Activated CD4-positive, alpha-beta memory T cell treated with anti-CD3 and anti-CD28 coated beads for 36 hours (primary cell): ENCODE measurements around the gene DNASE2. TPM values are rescaled to one million over a fixed set of nuclear protein-coding genes. Genes with fewer than 3 reads are reported as not detected.

Source experiments
- CTCF ChIA-PET: fragments of 350-600 bp; sonication (Branson Sonifier 250); formaldehyde crosslinking; loops from one replicate; lab custom pipeline; 2021; ENCODE audit warnings: antibody characterized with exemption, inconsistent platforms; lab: Charles Lee
- POLR2A ChIA-PET: fragments of 350-600 bp; sonication (Branson Sonifier 250); formaldehyde crosslinking; loops from one replicate; lab custom pipeline; 2021; ENCODE audit warnings: antibody characterized with exemption; lab: Charles Lee
- DNase-seq: peaks from one replicate; pipeline ENCODE4 v3.0.0-alpha.2; 2020
- H3K27ac Mint-ChIP-seq: one replicate; pipeline ENCODE4 v1.8.0; 2021; ENCODE audit warnings: mixed read lengths
- H3K27me3 Mint-ChIP-seq: one replicate; pipeline ENCODE4 v1.8.0; 2021; ENCODE audit warnings: mixed read lengths
- H3K36me3 Mint-ChIP-seq: one replicate; pipeline ENCODE4 v1.8.0; 2021; ENCODE audit warnings: mixed read lengths
- H3K4me1 Mint-ChIP-seq: one replicate; pipeline ENCODE4 v1.8.0; 2021; ENCODE audit warnings: low read depth, mixed read lengths
- H3K4me3 Mint-ChIP-seq: one replicate; pipeline ENCODE4 v1.8.0; 2021; ENCODE audit warnings: mild to moderate bottlenecking, mixed read lengths
- H3K9me3 Mint-ChIP-seq: one replicate; pipeline ENCODE4 v1.8.0; 2021; ENCODE audit warnings: mixed read lengths
- intact Hi-C: fragments of 100-400 bp; cut with micrococcal nuclease; formaldehyde crosslinking; loops from one replicate; pipeline ENCODE4 v1.15.1; 2023
- total RNA-seq, 2 experiments: library from RNA; stranded (reverse); gene quantifications; one replicate each; pipeline ENCODE4 v1.2.3, GENCODE V29; 2021

Gene DNASE2
- total RNA-seq, 2 experiments from 2014 or later = 27.0 to 27.5 TPM

GRCh38 chr19:12838886-12839756 is 42.1 kb downstream of the DNASE2 start:
- H3K27me3 Mint-ChIP-seq = peaks cover 70% of the 10 kb centered on the region
- H3K27ac Mint-ChIP-seq = no peak overlapping the region
- peak; percentile 44 for DNase-seq
- H3K4me3 Mint-ChIP-seq = no peak overlapping the region
- no peaks in the 10 kb centered on the region for H3K9me3 Mint-ChIP-seq
- CTCF ChIA-PET = interaction anchor here (0.7 to 1.6 kb wide), 5 partner anchors 9 to 97 kb away, joined by 3 to 6 read pairs (median 4); no protein-coding TSS in a partner anchor
- intact Hi-C loops = loop anchor here (5.0 kb wide), 2 partner anchors 37 to 62 kb away; partner anchors contain the start of genes HOOK2, PRDX2 and THSD8
- H3K4me1 Mint-ChIP-seq = peaks cover 38% of the 10 kb centered on the region
- POLR2A ChIA-PET = no interaction called here
- no peaks in the 10 kb centered on the region for H3K36me3 Mint-ChIP-seq

- POLR2A ChIA-PET = no interaction called here
- H3K27me3 Mint-ChIP-seq = peaks cover 69% of the 10 kb centered on the region
- DNase-seq = peak; percentile 68
- CTCF ChIA-PET = interaction anchor here (0.9 to 2.2 kb wide), 6 partner anchors 9 to 96 kb away, joined by 4 to 17 read pairs (median 4); no protein-coding TSS in a partner anchor
- no peaks in the 10 kb centered on the region for H3K9me3 Mint-ChIP-seq
- H3K36me3 Mint-ChIP-seq = no peaks in the 10 kb centered on the region
- H3K4me3 Mint-ChIP-seq = peak within 1 kb of the TSS; percentile 38
- peaks cover 38% of the 10 kb centered on the region for H3K4me1 Mint-ChIP-seq
- H3K27ac Mint-ChIP-seq = peak within 1 kb of the TSS; percentile 20
- intact Hi-C loops = loop anchor here (5.0 kb wide), 2 partner anchors 36 to 61 kb away; partner anchors contain the start of genes HOOK2, PRDX2 and THSD8
These were observed 42.9 kb downstream of the DNASE2 start, which contains the start of gene MAST1 for GRCh38 chr19:12838182-12838885. TSS of gene MAST1 (plus strand) at chr19:12838515. CDS start at chr19:12838573, 58 bp downstream.

- Mint-ChIP-seq H3K4me1 (peaks cover 44% of the 10 kb centered on the region), H3K9me3 (no peaks in the 10 kb centered on the region), H3K36me3 (no peaks in the 10 kb centered on the region), H3K27ac (peak overlapping the region; percentile 20), H3K27me3 (peaks cover 70% of the 10 kb centered on the region), H3K4me3 (no peak overlapping the region)
- no peak for DNase-seq
- intact Hi-C loops = loop anchor here (5.0 kb wide), 2 partner anchors 35 to 60 kb away; partner anchors contain the start of genes HOOK2, PRDX2 and THSD8
- CTCF ChIA-PET = interaction anchor here (0.9 to 2.2 kb wide), 6 partner anchors 8 to 75 kb away, joined by 3 to 17 read pairs (median 4); no protein-coding TSS in a partner anchor
- POLR2A ChIA-PET = no interaction called here
These were observed 44.0 kb downstream of the DNASE2 start for GRCh38 chr19:12837225-12837624.

DNA sequence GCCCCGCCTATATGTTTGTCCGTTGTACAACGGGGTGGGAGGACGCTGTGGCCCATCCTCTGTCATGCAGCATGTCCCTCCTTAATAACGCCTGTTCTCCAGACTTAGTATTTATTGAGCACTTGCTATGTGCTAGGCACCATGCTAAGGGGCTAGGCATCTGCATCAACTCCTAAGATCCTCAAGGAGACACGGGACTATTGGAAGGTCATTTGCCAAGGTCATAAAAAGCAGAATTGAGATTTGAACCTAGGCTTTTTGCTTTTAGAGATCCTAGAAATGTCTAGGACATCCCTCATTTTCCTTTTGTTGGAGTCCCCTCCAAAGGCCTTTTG is 44.8 kb downstream of the DNASE2 start:
- peaks cover 40% of the 10 kb centered on the region for H3K4me1 Mint-ChIP-seq
- peaks cover 72% of the 10 kb centered on the region for H3K27me3 Mint-ChIP-seq
- DNase-seq = no peak
- no peak overlapping the region for H3K27ac Mint-ChIP-seq
- no peak overlapping the region for H3K4me3 Mint-ChIP-seq
- POLR2A ChIA-PET = no interaction called here
- CTCF ChIA-PET = interaction anchor here (0.9 to 2.2 kb wide), 4 partner anchors 11 to 74 kb away, joined by 3 to 17 read pairs (median 8); no protein-coding TSS in a partner anchor
- intact Hi-C loops = loop anchor here (5.0 kb wide), 2 partner anchors 34 to 59 kb away; partner anchors contain the start of genes HOOK2, PRDX2 and THSD8
- no peaks in the 10 kb centered on the region for H3K9me3 Mint-ChIP-seq
- H3K36me3 Mint-ChIP-seq = no peaks in the 10 kb centered on the region

- Mint-ChIP-seq H3K4me1 (peaks cover 27% of the 10 kb centered on the region), H3K27ac (no peak overlapping the region), H3K27me3 (peaks cover 70% of the 10 kb centered on the region), H3K9me3 (no peaks in the 10 kb centered on the region), H3K4me3 (no peak overlapping the region), H3K36me3 (no peaks in the 10 kb centered on the region)
- POLR2A ChIA-PET = no interaction called here
- intact Hi-C loops = loop anchor here (5.0 kb wide), 2 partner anchors 33 to 58 kb away; partner anchors contain the start of genes HOOK2, PRDX2 and THSD8
- peak; percentile 36 for DNase-seq
- CTCF ChIA-PET = interaction anchor here (0.5 to 1.5 kb wide), 6 partner anchors 11 to 73 kb away, joined by 3 to 6 read pairs (median 4); partner anchors contain the start of gene RNASEH2A
These were observed 46.1 kb downstream of the DNASE2 start for GRCh38 chr19:12834976-12835757.

DNA sequence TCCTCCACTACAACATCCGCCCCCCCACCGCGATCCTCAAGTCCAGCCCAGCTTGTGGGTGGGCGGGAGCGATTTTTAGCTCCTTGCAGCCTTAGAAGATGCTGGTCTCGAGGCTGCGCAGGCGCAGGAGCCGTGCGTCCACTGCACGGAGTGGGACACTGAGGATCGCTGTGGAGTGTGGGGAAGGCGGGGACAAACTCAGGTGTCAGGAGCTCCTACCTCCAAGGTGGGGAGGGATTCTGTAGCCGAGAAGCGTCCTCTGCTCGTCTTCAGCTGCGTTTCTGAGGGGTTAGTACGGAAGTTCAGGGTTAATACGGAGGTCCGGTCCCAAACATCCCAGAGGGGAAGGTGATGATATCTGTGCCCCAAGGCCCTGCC is 46.7 kb downstream of the DNASE2 start, which contains the start of gene RTBDN:
Gene RTBDN (minus strand): TSS at position 14 of the 378 bp plus-strand sequence. CDS start 4,600 bp downstream, outside the sequence.
- Mint-ChIP-seq H3K27ac (no peak within 1 kb of the TSS), H3K4me1 (peaks cover 25% of the 10 kb centered on the region), H3K27me3 (peaks cover 71% of the 10 kb centered on the region), H3K4me3 (peak within 1 kb of the TSS; percentile 42), H3K9me3 (no peaks in the 10 kb centered on the region), H3K36me3 (no peaks in the 10 kb centered on the region)
- intact Hi-C loops = no loop called here
- ChIA-PET POLR2A (interaction anchor here (1.0 kb wide), 1 partner anchor 39 kb away, joined by 5 read pairs; no protein-coding TSS in a partner anchor), CTCF (interaction anchor here (0.9 to 1.5 kb wide), 4 partner anchors 10 to 72 kb away, joined by 3 to 6 read pairs (median 4); partner anchors contain the start of gene RNASEH2A)
- no peak for DNase-seq

DNA sequence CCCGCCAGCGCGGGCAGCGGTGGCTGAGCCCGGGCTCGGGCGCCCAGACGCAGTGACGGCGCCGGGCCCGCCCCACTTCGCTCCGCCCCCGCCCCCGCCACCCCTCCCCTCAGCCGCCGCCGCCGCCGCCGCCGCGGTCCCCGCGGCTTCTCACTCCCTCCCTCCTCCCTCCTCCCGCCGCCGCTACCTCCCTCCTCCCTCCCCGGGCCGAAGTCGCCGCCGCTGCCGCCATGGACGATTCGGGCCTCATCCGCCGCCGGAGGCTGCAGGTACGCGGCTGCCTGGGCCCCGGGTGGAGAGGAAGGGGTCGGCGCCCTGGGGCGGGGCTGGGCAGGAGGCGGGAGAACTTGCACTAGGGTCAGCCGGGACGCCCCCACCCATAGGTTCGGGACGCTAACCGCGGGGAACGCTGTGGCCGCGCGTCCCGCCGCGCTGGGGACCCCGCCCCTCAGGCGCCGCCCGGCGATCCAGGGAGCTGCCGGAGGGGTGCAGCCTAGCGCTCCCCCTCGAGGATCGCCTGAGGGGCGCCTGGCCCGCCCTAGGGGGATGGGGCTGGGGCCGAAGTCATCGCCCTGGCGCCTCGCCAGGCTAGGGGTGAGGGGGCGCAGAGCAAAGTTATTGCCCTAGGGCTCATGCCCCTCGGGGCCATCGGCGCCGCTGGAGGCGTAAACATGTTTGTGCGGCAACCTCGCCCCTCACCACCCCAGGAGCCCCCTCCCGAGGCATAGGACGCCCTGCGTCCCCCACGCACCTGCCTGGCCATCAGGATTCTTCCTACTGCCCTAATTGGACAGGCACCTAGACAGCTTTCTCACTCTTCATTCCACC is 47.3 kb downstream of the DNASE2 start:
- Mint-ChIP-seq H3K9me3 (no peaks in the 10 kb centered on the region), H3K27me3 (peaks cover 68% of the 10 kb centered on the region), H3K4me3 (peak overlapping the region; percentile 42), H3K27ac (no peak overlapping the region), H3K4me1 (peaks cover 19% of the 10 kb centered on the region), H3K36me3 (no peaks in the 10 kb centered on the region)
- DNase-seq = peak; percentile 53
- ChIA-PET POLR2A (interaction anchor here (1.0 kb wide), 1 partner anchor 39 kb away, joined by 5 read pairs; no protein-coding TSS in a partner anchor), CTCF (interaction anchor here (1.0 to 1.5 kb wide), 3 partner anchors 10 to 72 kb away, joined by 3 to 6 read pairs (median 3); no protein-coding TSS in a partner anchor)
- intact Hi-C loops = no loop called here

DNA sequence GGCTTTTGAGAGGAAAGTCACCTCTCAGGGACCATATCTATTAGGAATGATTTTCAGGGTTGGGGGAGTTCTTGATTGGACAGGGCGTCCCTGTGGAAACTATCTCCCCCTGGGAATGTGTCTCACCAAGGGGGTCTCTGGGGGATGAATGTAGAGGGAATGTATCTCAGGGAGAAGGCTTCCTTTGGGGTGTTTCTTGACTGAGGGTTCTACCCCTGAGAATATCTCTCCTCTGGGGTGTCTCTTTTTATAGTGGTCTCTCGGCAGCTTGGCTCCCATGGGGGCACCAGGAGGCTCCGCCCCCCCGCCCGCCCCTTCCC is 47.9 kb downstream of the DNASE2 start:
- intact Hi-C loops = no loop called here
- peak overlapping the region; percentile 1 for H3K4me3 Mint-ChIP-seq
- no peaks in the 10 kb centered on the region for H3K9me3 Mint-ChIP-seq
- H3K27ac Mint-ChIP-seq = no peak overlapping the region
- peaks cover 18% of the 10 kb centered on the region for H3K4me1 Mint-ChIP-seq
- H3K27me3 Mint-ChIP-seq = peaks cover 73% of the 10 kb centered on the region
- CTCF ChIA-PET = no interaction called here
- H3K36me3 Mint-ChIP-seq = no peaks in the 10 kb centered on the region
- POLR2A ChIA-PET = interaction anchor here (1.0 kb wide), 1 partner anchor 40 kb away, joined by 5 read pairs; no protein-coding TSS in a partner anchor
- DNase-seq = no peak

GRCh38 chr19:12828494-12828893 is 52.8 kb downstream of the DNASE2 start:
- no peak overlapping the region for H3K4me3 Mint-ChIP-seq
- no peak overlapping the region for H3K27ac Mint-ChIP-seq
- CTCF ChIA-PET = interaction anchor here (1.3 to 2.0 kb wide), 2 partner anchors 9 to 71 kb away, joined by 4 to 7 read pairs; no protein-coding TSS in a partner anchor
- intact Hi-C loops = no loop called here
- POLR2A ChIA-PET = no interaction called here
- peaks cover 16% of the 10 kb centered on the region for H3K4me1 Mint-ChIP-seq
- H3K27me3 Mint-ChIP-seq = peaks cover 64% of the 10 kb centered on the region
- DNase-seq = peak; percentile 55
- H3K36me3 Mint-ChIP-seq = no peaks in the 10 kb centered on the region
- no peaks in the 10 kb centered on the region for H3K9me3 Mint-ChIP-seq
